HepG2 (cell line): ENCODE data around the gene FNDC3A. TPM values are rescaled to one million over a fixed set of nuclear protein-coding genes. Genes with fewer than 3 reads are reported as not detected.
"Not testable (repeated sequence)": the region's sequence is repeated elsewhere in the genome, so short reads cannot be mapped to it uniquely, and the experiment has no call there.

Experiments
- ATAC-seq: fragments of 200-7000 bp; cut with Tn5 transposase; 3 replicates; pipeline ENCODE4 v1.9.1; 2020; ENCODE audit warnings: mild to moderate bottlenecking, moderate library complexity
- BruUV-seq: library from RNA; stranded (reverse); fragments of 400-500 nt; replicated peaks from 2 replicates; lab custom pipeline; 2021; lab: Mats Ljungman, UMichigan
- CTCF ChIA-PET: fragments of 300-600 bp; formaldehyde crosslinking; extraction: SDS; loops from one replicate; lab custom pipeline; 2021; ENCODE audit warnings: low total read pairs, inconsistent platforms, low intra/inter-chr PET ratio; lab: Yijun Ruan, JAX
- POLR2A ChIA-PET: fragments of 350-600 bp; sonication (Branson Sonifier 250); formaldehyde crosslinking; loops from one replicate; lab custom pipeline; 2020; ENCODE audit warnings: antibody characterized with exemption, inconsistent platforms; lab: Yijun Ruan, JAX
- DNase-seq: peaks from one replicate; pipeline ENCODE4 v3.0.0-alpha.2; 2015; ENCODE audit warnings: low spot score
- FAIRE-seq: peaks from 3 replicates; lab custom pipeline; 2011; peaks lifted over from hg19 to GRCh38; lab: Jason Lieb, UNC
- H2AFZ ChIP-seq: one replicate; pipeline ENCODE4 v1.6.1; 2011; ENCODE audit warnings: low read length, inconsistent platforms
- H3K27ac ChIP-seq: fragments of 300-600 bp; 3 replicates; pipeline ENCODE4 v1.8.0; 2011; ENCODE audit warnings: mixed run types, mild to moderate bottlenecking, mixed read lengths, low read length, inconsistent platforms; ENCODE audit not compliant: insufficient read depth; ENCODE audit errors: extremely low read length
- H3K27me3 ChIP-seq, 2 experiments: fragments of 200-600 bp in 1 of 2; 2 replicates in 1 of 2; 3 replicates in 1 of 2; pipeline versions ENCODE4 v1.6.0 to v1.8.0; 2011; ENCODE audit warnings: low read length in 2 of 2, mild to moderate bottlenecking in 2 of 2, moderate library complexity in 2 of 2, inconsistent platforms in 1 of 2; ENCODE audit not compliant: insufficient read depth in 2 of 2, control insufficient read depth in 1 of 2
- H3K36me3 ChIP-seq, 2 experiments: fragments of 200-600 bp in 1 of 2; replicated peaks in 1 of 2; 2 replicates in 1 of 2; 3 replicates in 1 of 2; pipeline versions ENCODE4 v1.5.1 to v1.8.0; 2011; ENCODE audit warnings: low read length in 2 of 2, inconsistent platforms in 1 of 2; ENCODE audit not compliant: insufficient read depth in 2 of 2, control insufficient read depth in 1 of 2
- H3K4me1 ChIP-seq: 2 replicates; pipeline ENCODE4 v1.5.1; 2012; ENCODE audit warnings: low read length, inconsistent platforms; ENCODE audit not compliant: insufficient read depth
- H3K4me2 ChIP-seq: 2 replicates; pipeline ENCODE4 v1.6.0; 2011; ENCODE audit warnings: low read depth, low read length, inconsistent platforms
- H3K4me3 ChIP-seq, 3 experiments: fragments of 200-600 bp in 1 of 3; sonication (generic), shearing (Covaris generic) in 1 of 3; replicated peaks in 1 of 3; 2 replicates each; pipeline ENCODE4 v1.5.1; 2011 to 2016; ENCODE audit warnings: low read length in 3 of 3, inconsistent platforms in 2 of 3, low read depth in 2 of 3, mild to moderate bottlenecking in 2 of 3, control low read depth in 1 of 3, mixed read lengths in 1 of 3; ENCODE audit not compliant: insufficient read depth in 1 of 3
- H3K79me2 ChIP-seq: one replicate; pipeline ENCODE4 v1.6.1; 2011; ENCODE audit warnings: low read length, inconsistent platforms; ENCODE audit not compliant: insufficient read depth
- H3K9ac ChIP-seq: 2 replicates; pipeline ENCODE4 v1.6.0; 2011; ENCODE audit warnings: mild to moderate bottlenecking, low read depth, low read length, inconsistent platforms; ENCODE audit not compliant: insufficient read depth
- H3K9me3 ChIP-seq: 2 replicates; pipeline ENCODE4 v1.5.1; 2012; ENCODE audit warnings: mild to moderate bottlenecking, low read length
- H4K20me1 ChIP-seq: 2 replicates; pipeline ENCODE4 v1.6.0; 2011; ENCODE audit warnings: inconsistent platforms, mild to moderate bottlenecking, low read length, moderate library complexity; ENCODE audit not compliant: insufficient read depth
- CTCF ChIP-seq: sonication (generic); formaldehyde crosslinking; IDR thresholded peaks from 2 replicates; pipeline ENCODE4 v1.5.0; 2020; ENCODE audit warnings: mild to moderate bottlenecking, missing genetic modification reagents, moderate library complexity
- KAT7 ChIP-seq: IDR thresholded peaks from 2 replicates; pipeline ENCODE4 v1.6.1; 2018; ENCODE audit warnings: borderline replicate concordance, missing compliant biosample characterization
- MAF1 ChIP-seq: sonication (generic); formaldehyde crosslinking; IDR thresholded peaks from 2 replicates; pipeline ENCODE4 v1.5.0; 2020; ENCODE audit warnings: missing genetic modification reagents, borderline replicate concordance
- MLXIP ChIP-seq: sonication (generic); formaldehyde crosslinking; IDR thresholded peaks from 2 replicates; pipeline ENCODE4 v1.9.0; 2021; ENCODE audit warnings: missing genetic modification reagents, borderline replicate concordance
- MTERF4 ChIP-seq: sonication (generic); formaldehyde crosslinking; IDR thresholded peaks from 2 replicates; pipeline ENCODE4 v1.8.0; 2023; ENCODE audit warnings: mild to moderate bottlenecking, missing genetic modification reagents
- PHF5A ChIP-seq: IDR thresholded peaks from one replicate; pipeline ENCODE4 v1.6.1; 2018; ENCODE audit warnings: low read depth, missing genetic modification reagents; ENCODE audit not compliant: unreplicated experiment
- SRSF9 ChIP-seq: fragments of 200-400 bp; formaldehyde crosslinking; IDR thresholded peaks from 2 replicates; pipeline ENCODE4 v1.6.1; 2018; ENCODE audit warnings: borderline replicate concordance, mild to moderate bottlenecking, low read depth, low read length; ENCODE audit not compliant: insufficient read depth, poor library complexity, severe bottlenecking
- ZNF20 ChIP-seq: sonication (generic); formaldehyde crosslinking; IDR thresholded peaks from 2 replicates; pipeline ENCODE4 v1.4.0; 2020; ENCODE audit warnings: mild to moderate bottlenecking, moderate library complexity, missing genetic modification reagents
- ZNF3 ChIP-seq: IDR thresholded peaks from 2 replicates; pipeline ENCODE4 v1.7.0; 2017; ENCODE audit warnings: inconsistent platforms
- ZNF543 ChIP-seq: sonication (generic); formaldehyde crosslinking; IDR thresholded peaks from 2 replicates; pipeline ENCODE4 v1.4.0; 2020; ENCODE audit warnings: mild to moderate bottlenecking, missing genetic modification reagents
- ZSCAN12 ChIP-seq: sonication (generic); formaldehyde crosslinking; IDR thresholded peaks from 2 replicates; pipeline ENCODE4 v1.9.0; 2021; ENCODE audit warnings: mild to moderate bottlenecking, missing genetic modification reagents
- WGBS: methylation state at CpG from one replicate; pipeline ENCODE4 v1.1.6; 2017; ENCODE audit warnings: low lambda C conversion rate; 5-methylcytosine and 5-hydroxymethylcytosine counted together
- in situ Hi-C: cut with HindIII; loops from 2 replicates; pipeline ENCODE4 v1.10.0; 2017; ENCODE audit warnings: low pct_unique_long_range_greater_than_20kb; ENCODE audit not compliant: extremely low pct_ligation_motif_present
- intact Hi-C: fragments of 100-400 bp; cut with micrococcal nuclease; formaldehyde crosslinking; loops from one replicate; pipeline ENCODE4 v1.10.0; 2022; ENCODE audit not compliant: unreplicated experiment
- polyA plus RNA-seq, 8 experiments: library from polyadenylated mRNA; depleted of rRNA in 3 of 8; stranded (reverse) in 7 of 8; unstranded in 1 of 8; fragments of >200 nt; fragmentation: Illumina TruSeq in 4 of 8; extraction: Trizol in 4 of 8; gene quantifications; 2 replicates each; pipeline versions ENCODE4 v1.2.1 to v1.2.3, GENCODE V29; 2011 to 2016; ENCODE audit warnings: low read depth in 4 of 8, missing spikeins in 1 of 8, mixed read lengths in 1 of 8; ENCODE audit not compliant: insufficient read depth in 1 of 8
- total RNA-seq, 5 experiments: library from RNA; depleted of rRNA; stranded (reverse); fragments of >200 nt; fragmentation: Illumina TruSeq; extraction: Trizol; gene quantifications; 2 replicates each; pipeline ENCODE4 v1.2.3, GENCODE V29; 2016; ENCODE audit warnings: low read depth in 1 of 5

The FNDC3A gene
- total and polyA plus RNA-seq, 2 of the 13 experiments (the other 11 are each of a cell fraction or from before 2014, with no cell fraction given) = 36.7 to 39.3 TPM

- DNase-seq, intact Hi-C loops, H3K4me1 ChIP-seq, H3K9me3 ChIP-seq, ATAC-seq, H3K27me3 ChIP-seq, H3K79me2 ChIP-seq, BruUV-seq, FAIRE-seq, H3K36me3 ChIP-seq, H2AFZ ChIP-seq, H3K27ac ChIP-seq, CTCF ChIA-PET, H4K20me1 ChIP-seq, H3K9ac ChIP-seq, H3K4me3 ChIP-seq, in situ Hi-C loops, H3K4me2 ChIP-seq, POLR2A ChIA-PET: not testable (repeated sequence)
- 96% methylated on average over 6 of the region's 6 CpGs for WGBS
These were observed 94.3 kb downstream of the FNDC3A start for GRCh38 chr13:49070021-49070420.

- 94% methylated on average over 1 of the region's 1 CpG for WGBS
- Histone ChIP-seq H3K9ac (no peak overlapping the region), H3K36me3 (peaks cover under 1 to 3% of the 10 kb centered on the region in 2 experiments; a peak in 1 of 5 replicates), H3K27me3 (no peaks in the 10 kb centered on the region), H3K79me2 (no peaks in the 10 kb centered on the region), H4K20me1 (no peaks in the 10 kb centered on the region), H2AFZ (no peak overlapping the region), H3K4me1 (no peaks in the 10 kb centered on the region), H3K9me3 (no peaks in the 10 kb centered on the region), H3K27ac (no peak overlapping the region), H3K4me2 (no peak overlapping the region), H3K4me3 (no peak overlapping the region)
- no TSS peak for BruUV-seq
- intact Hi-C loops (no loop called here), in situ Hi-C loops (no loop called here)
- no peak for FAIRE-seq
- DNase-seq = no peak
- POLR2A ChIA-PET = no interaction called here
- CTCF ChIA-PET = no interaction called here
- no peak for ATAC-seq
- no peak for TF ChIP-seq PHF5A (CRISPR knock-in tag)
- TF ChIP-seq MAF1 (CRISPR knock-in tag) = no peak
- TF ChIP-seq MTERF4 = no peak
- TF ChIP-seq ZNF3 = no peak
- no peak for TF ChIP-seq ZNF20 (CRISPR knock-in tag)
- no peak for TF ChIP-seq CTCF (CRISPR knock-in tag)
- no peak for TF ChIP-seq ZNF543
- TF ChIP-seq MLXIP (CRISPR knock-in tag) = no peak
- no peak for TF ChIP-seq SRSF9
- no peak for TF ChIP-seq KAT7
- no peak for TF ChIP-seq ZSCAN12 (CRISPR knock-in tag)
These were observed 95.7 kb downstream of the FNDC3A start for GRCh38 chr13:49071341-49071937.
